Endodermal cell (in vitro differentiated cells): ENCODE results near the gene MAP4K2. TPM values are rescaled to one million over a fixed set of nuclear protein-coding genes. Genes with fewer than 3 reads are reported as not detected.

Experiments
- DNase-seq: peaks from one replicate; pipeline ENCODE4 v3.0.0-alpha.2; 2017
- H3K27ac ChIP-seq: 2 replicates; pipeline ENCODE4 v1.5.1; 2013; ENCODE audit warnings: mild to moderate bottlenecking, low read depth, low read length, moderate library complexity
- H3K27me3 ChIP-seq: 2 replicates; pipeline ENCODE4 v1.6.1; 2013; ENCODE audit warnings: mild to moderate bottlenecking, low read length, moderate library complexity; ENCODE audit not compliant: insufficient read depth, control insufficient read depth, poor library complexity, severe bottlenecking
- H3K36me3 ChIP-seq: 2 replicates; pipeline ENCODE4 v1.7.0; 2013; ENCODE audit warnings: mild to moderate bottlenecking, low read length, moderate library complexity; ENCODE audit not compliant: control insufficient read depth, insufficient read depth
- H3K4me1 ChIP-seq: one replicate; pipeline ENCODE4 v1.7.0; 2013; ENCODE audit warnings: low read length; ENCODE audit not compliant: control insufficient read depth, insufficient read depth
- H3K4me3 ChIP-seq: 2 replicates; pipeline ENCODE4 v1.5.1; 2013; ENCODE audit warnings: mild to moderate bottlenecking, low read length, moderate library complexity
- H3K9ac ChIP-seq: 2 replicates; pipeline ENCODE4 v1.6.1; 2013; ENCODE audit warnings: mild to moderate bottlenecking, low read length, moderate library complexity; ENCODE audit not compliant: poor library complexity, severe bottlenecking; ENCODE audit errors: extremely low read depth
- H3K9me3 ChIP-seq: 2 replicates; pipeline ENCODE4 v1.6.1; 2013; ENCODE audit warnings: mild to moderate bottlenecking, low read length, moderate library complexity; ENCODE audit not compliant: control insufficient read depth
- H3K27ac Mint-ChIP-seq: 2 replicates; pipeline ENCODE4 v1.8.0; 2020; ENCODE audit warnings: mixed read lengths
- H3K27me3 Mint-ChIP-seq: 2 replicates; pipeline ENCODE4 v1.8.0; 2021; ENCODE audit warnings: mild to moderate bottlenecking, mixed read lengths; ENCODE audit not compliant: insufficient read depth
- H3K36me3 Mint-ChIP-seq: 2 replicates; pipeline ENCODE4 v1.8.0; 2020; ENCODE audit warnings: low read depth, mixed read lengths
- H3K4me1 Mint-ChIP-seq: 2 replicates; pipeline ENCODE4 v1.8.0; 2020; ENCODE audit warnings: mixed read lengths
- H3K4me3 Mint-ChIP-seq: 2 replicates; pipeline ENCODE4 v1.8.0; 2020; ENCODE audit warnings: mild to moderate bottlenecking, moderate library complexity, mixed read lengths
- H3K9me3 Mint-ChIP-seq: 2 replicates; pipeline ENCODE4 v1.8.0; 2020; ENCODE audit warnings: mild to moderate bottlenecking, mixed read lengths
- WGBS, 2 experiments: methylation state at CpG; one replicate each; pipeline versions ENCODE4 v1.1.5 to v1.1.7; 2013; ENCODE audit warnings: missing lambda C conversion rate in 2 of 2, mixed read lengths in 1 of 2; ENCODE audit not compliant: insufficient coverage in 1 of 2, insufficient read length in 1 of 2; 5-methylcytosine and 5-hydroxymethylcytosine counted together
- total RNA-seq, 2 donors: library from RNA; stranded (reverse); fragmentation: NEBNext Ultra II Directional in 1 of 2; extraction: Animal tissue kit (Norgen Biotek cat#: 25700) in 1 of 2; gene quantifications; 2 replicates in 1 of 2; 3 replicates in 1 of 2; pipeline ENCODE4 v1.2.1, GENCODE V29; 2021
- TF ChIP-seq, protein P1 (sequence below): fragments of 200-600 bp; sonication (generic); conservative IDR thresholded peaks from 2 replicates; pipeline ENCODE4 v1.5.0; 2021; ENCODE audit warnings: antibody characterized with exemption, mild to moderate bottlenecking

Gene MAP4K2
- total RNA-seq, 2 donors from 2014 or later = 24.7 to 32.4 TPM

DNA sequence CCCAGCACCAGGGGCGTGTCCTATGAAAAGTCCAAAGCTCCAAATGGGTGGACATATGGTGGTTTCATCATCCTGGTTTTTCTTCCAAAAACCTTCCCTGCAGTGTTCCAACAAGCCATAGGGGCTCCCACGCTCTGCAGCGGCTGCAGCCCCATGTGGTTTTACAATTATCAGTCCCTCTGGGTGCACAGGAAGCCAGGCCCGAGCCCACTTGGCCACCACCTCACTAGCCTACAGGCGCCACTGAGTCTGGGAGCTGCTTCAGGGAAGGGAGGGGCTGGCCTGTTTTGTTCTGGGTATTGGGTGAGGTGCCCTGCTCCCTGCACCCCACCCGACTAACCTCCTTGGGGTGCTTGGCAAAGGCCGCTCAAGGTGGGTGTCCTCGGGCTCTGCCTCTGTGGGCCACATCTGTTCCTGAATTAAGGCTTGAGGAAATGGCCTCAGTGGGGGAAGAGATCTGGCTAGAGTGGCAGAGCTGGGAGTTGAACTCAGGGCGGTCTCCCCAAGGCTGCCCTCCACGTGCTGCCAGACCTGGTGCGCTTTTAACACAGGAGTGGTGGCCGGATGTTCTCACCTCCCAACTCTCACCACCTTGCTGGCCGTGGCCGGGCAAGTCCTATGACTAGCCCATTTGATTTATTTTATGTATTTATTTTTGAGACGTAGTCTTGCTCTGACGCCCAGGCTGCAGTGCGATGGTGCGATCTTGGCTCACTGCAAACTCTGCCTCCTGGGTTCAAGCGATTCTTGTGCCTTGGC, 46.8 kb upstream of the MAP4K2 start:
- peaks cover 4% of the 10 kb centered on the region for H3K36me3 ChIP-seq
- Mint-ChIP-seq H3K4me3 (no peak overlapping the region), H3K9me3 (no peaks in the 10 kb centered on the region), H3K4me1 (peaks cover 17% of the 10 kb centered on the region), H3K27me3 (no peaks in the 10 kb centered on the region), H3K36me3 (peaks cover 5% of the 10 kb centered on the region), H3K27ac (no peak overlapping the region)
- H3K4me1 ChIP-seq = no peaks in the 10 kb centered on the region
- H3K27ac ChIP-seq = no peak overlapping the region
- no peaks in the 10 kb centered on the region for H3K27me3 ChIP-seq
- no peak overlapping the region for H3K9ac ChIP-seq
- no peaks in the 10 kb centered on the region for H3K9me3 ChIP-seq
- 96 to 97% methylated on average over 17 to 19 of the region's 19 CpGs for WGBS, 2 experiments
- H3K4me3 ChIP-seq = no peak overlapping the region
- no peak for DNase-seq
- TF ChIP-seq, protein P1, sequence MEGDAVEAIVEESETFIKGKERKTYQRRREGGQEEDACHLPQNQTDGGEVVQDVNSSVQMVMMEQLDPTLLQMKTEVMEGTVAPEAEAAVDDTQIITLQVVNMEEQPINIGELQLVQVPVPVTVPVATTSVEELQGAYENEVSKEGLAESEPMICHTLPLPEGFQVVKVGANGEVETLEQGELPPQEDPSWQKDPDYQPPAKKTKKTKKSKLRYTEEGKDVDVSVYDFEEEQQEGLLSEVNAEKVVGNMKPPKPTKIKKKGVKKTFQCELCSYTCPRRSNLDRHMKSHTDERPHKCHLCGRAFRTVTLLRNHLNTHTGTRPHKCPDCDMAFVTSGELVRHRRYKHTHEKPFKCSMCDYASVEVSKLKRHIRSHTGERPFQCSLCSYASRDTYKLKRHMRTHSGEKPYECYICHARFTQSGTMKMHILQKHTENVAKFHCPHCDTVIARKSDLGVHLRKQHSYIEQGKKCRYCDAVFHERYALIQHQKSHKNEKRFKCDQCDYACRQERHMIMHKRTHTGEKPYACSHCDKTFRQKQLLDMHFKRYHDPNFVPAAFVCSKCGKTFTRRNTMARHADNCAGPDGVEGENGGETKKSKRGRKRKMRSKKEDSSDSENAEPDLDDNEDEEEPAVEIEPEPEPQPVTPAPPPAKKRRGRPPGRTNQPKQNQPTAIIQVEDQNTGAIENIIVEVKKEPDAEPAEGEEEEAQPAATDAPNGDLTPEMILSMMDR = no peak

DNA sequence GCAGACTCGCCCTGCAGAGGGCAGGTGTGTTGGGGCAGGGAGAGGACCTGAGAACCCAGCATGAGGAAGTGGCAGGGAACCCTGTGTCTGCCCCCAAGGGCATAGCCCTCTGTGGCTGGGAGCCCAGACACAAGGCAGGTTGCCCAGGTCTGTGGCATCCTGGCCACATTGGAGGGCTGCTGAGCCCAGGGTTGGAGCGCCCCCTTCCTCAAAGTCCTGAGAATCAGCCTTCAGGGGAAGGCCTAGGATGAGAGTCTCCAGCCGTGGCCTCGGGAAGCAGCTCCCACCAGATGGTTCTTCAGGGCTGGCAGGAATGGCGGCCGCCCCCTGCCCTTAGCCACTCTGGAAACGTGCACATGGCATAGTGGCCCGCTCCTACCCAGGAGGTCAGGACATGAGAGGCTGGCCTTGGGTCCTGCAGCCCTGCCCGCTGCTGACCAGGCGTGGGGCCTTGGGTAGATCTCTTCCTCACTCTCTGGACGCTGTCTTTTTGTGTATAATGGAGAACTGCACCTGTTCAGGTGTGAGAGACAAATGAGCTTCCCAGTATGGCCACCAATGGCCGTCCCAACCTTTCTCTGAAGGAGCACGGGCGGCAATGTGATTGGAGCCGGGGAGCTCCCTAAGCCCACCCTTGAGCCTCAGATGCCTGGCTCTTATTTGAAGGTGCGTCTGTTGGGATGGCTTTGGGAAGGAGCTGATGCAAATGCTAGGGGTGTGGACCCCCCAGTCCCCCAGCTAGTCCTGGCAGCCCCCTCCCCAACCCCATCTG, 46.0 kb upstream of the MAP4K2 start:
- H3K4me3 ChIP-seq = no peak overlapping the region
- WGBS, 2 experiments = 85 to 88% methylated on average over 10 to 16 of the region's 16 CpGs
- no peak overlapping the region for H3K27ac Mint-ChIP-seq
- no peaks in the 10 kb centered on the region for H3K9me3 Mint-ChIP-seq
- H3K36me3 ChIP-seq = no peaks in the 10 kb centered on the region
- H3K9me3 ChIP-seq = no peaks in the 10 kb centered on the region
- H3K4me1 Mint-ChIP-seq = peaks cover 18% of the 10 kb centered on the region
- H3K36me3 Mint-ChIP-seq = no peaks in the 10 kb centered on the region
- peak; percentile 87 for DNase-seq
- no peak overlapping the region for H3K9ac ChIP-seq
- no peaks in the 10 kb centered on the region for H3K27me3 ChIP-seq
- no peak overlapping the region for H3K27ac ChIP-seq
- no peak overlapping the region for H3K4me3 Mint-ChIP-seq
- H3K4me1 ChIP-seq = no peaks in the 10 kb centered on the region
- TF ChIP-seq, protein P1 = peak; percentile 74
- no peaks in the 10 kb centered on the region for H3K27me3 Mint-ChIP-seq

DNA sequence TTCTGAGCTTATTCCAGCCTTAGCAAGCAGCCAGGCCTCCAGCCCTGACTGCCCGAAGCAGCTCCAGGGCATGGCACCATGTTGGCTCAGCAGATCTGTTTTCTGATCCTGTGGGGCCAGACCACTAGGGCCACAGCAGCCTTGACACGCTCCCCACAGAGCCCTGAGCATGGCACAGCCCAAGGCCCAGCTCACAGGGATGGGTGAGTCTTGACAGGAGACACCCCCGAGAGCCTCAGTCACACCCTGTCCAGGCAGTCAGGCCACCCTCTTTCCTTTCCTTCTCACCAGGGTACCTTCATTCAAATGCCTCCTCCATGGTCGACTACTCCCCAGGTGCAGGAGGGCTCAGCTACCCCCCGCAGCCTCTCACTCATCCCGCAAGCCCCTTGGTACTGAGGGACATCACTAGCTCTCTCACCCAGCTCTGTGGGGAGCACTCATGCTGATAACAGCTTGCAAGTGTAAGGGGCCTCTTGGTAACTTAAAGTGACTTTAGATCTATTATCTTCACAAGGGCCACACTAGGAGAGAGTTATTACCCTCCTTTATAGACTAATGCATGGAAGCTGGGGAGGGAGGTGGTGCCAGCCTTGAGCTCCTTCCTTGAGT, 45.3 kb upstream of the MAP4K2 start:
- Histone ChIP-seq H3K27me3 (no peaks in the 10 kb centered on the region), H3K4me1 (peaks cover 3% of the 10 kb centered on the region), H3K27ac (no peak overlapping the region), H3K9ac (no peak overlapping the region), H3K9me3 (no peaks in the 10 kb centered on the region), H3K36me3 (no peaks in the 10 kb centered on the region), H3K4me3 (no peak overlapping the region)
- WGBS, 2 experiments = 88% methylated on average over 6 of the region's 6 CpGs; no CpG with 5 or more reads in 1 of the 2 experiments
- H3K27ac Mint-ChIP-seq = no peak overlapping the region
- no peaks in the 10 kb centered on the region for H3K36me3 Mint-ChIP-seq
- H3K9me3 Mint-ChIP-seq = no peaks in the 10 kb centered on the region
- DNase-seq = no peak
- H3K27me3 Mint-ChIP-seq = no peaks in the 10 kb centered on the region
- H3K4me1 Mint-ChIP-seq = peaks cover 24% of the 10 kb centered on the region
- H3K4me3 Mint-ChIP-seq = no peak overlapping the region
- TF ChIP-seq, protein P1 = no peak
